ENCODE measurements around the gene SLC6A6. TPM values are rescaled to one million over a fixed set of nuclear protein-coding genes. Genes with fewer than 3 reads are reported as not detected.

SLC6A6 gene
- total RNA-seq, 1 donor from 2014 or later, result 354 TPM

DNA sequence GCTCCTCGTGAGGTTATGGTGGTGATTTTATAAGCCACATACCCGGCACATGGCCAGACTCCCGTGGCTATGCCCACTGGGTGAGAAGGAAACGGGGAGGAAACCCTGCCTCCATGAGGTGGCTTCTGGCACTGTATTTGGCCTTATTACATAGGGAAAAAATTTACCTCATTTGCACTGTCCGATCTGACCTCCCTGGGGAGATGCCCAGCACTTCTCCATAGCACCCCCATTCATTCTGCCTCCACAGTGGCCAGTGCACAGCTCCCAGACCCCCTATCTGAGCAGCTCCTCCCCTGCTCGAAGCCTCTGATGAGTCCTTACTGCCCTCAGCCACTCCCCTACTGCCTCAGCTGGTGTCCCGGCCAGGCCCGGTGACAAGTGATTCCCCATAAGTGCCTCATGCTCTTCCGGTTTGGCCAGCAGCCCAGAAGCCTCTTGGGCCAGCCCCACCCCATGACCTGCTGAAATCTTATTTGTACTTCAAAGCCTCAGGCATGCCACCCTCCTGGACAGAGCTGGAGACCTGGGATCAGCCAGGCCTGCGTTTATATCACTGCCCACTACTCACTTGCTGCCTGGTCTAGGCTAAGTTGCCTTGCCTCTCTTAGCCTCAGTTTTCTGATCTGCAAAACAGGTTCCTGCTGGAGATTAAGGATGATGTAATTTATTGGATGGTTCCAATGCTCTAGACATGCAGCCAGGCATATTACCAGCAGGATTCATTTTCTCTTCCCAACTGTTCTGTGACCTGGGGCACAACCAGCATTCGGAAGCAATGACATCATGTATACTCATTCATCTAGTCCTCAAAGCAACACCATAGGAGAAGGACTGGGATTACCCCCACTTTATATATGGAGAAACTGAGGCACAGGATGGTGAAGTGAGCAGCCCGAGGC lies 30.6 kb upstream of the SLC6A6 start:
- DNase-seq (ENCODE audit: low read depth), result peak; percentile 75

- no peak for DNase-seq (ENCODE audit: low read depth)
These were observed 29.8 kb upstream of the SLC6A6 start for GRCh38 chr3:14372587-14372986.

DNA sequence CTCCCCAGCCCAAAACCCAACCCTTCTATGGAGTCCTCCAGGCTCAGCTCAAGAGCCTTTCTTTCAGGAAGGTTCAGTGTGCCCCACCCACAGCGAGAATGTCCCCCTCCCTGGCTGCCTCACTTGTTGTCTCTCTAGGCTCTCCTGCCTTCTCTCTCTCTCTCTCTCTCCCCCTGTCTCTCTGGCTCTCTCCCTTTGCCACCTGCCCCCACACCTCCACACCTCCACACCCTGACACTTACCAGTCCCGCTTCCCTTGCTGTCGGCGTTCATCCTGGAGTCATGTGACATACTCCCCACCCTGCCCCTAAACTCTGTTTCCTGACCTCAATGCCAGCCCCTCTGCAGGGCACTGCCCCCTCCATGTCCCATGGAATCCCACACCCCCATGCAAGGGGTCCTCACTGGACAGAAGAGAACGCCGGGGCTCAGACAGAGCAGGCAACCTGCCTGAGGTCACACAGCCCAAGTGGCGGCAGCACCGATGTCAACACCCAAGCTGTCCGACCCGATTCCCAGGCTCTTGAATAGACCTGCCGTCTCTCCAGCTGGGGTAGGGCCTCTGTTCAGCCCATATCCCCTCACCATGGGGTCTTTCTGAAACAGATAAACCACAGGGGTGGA lies 28.5 kb upstream of the SLC6A6 start:
- DNase-seq (ENCODE audit: low read depth), result no peak

GRCh38 chr3:14374444-14374883 lies 27.9 kb upstream of the SLC6A6 start:
- no peak for DNase-seq (ENCODE audit: low read depth)

DNA sequence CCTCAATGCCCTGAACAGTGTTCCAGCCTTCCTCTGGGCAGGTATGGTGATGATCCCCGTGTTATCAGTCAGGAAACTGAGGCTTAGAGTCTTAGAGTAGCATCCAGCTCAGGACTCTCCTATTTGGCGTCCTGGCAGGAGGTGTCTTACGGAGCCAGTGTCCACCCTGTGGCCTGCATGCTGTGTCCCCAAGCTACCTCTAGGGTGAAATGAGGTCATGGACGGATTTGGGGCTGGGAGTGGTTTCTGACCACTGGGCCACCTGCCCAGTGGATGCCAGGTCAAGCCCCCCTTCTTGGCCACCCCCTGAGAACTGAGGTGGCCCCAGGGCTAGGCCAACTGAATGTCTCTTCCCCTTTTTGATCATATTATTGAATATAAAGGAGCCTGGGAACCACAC lies 27.2 kb upstream of the SLC6A6 start:
- DNase-seq (ENCODE audit: low read depth), result no peak

- DNase-seq (ENCODE audit: low read depth), result no peak
These were observed 25.9 kb upstream of the SLC6A6 start for GRCh38 chr3:14376348-14377043.

- no peak for DNase-seq (ENCODE audit: low read depth)
These were observed 25.2 kb upstream of the SLC6A6 start for GRCh38 chr3:14377044-14377837.

GRCh38 chr3:14377838-14378169 lies 24.6 kb upstream of the SLC6A6 start:
- DNase-seq (ENCODE audit: low read depth), result no peak

- DNase-seq (ENCODE audit: low read depth), result no peak
These were observed 24.0 kb upstream of the SLC6A6 start for GRCh38 chr3:14378415-14378814.

- no peak for DNase-seq (ENCODE audit: low read depth)
These were observed 22.6 kb upstream of the SLC6A6 start for GRCh38 chr3:14379843-14380242.

GRCh38 chr3:14386254-14386653 lies 16.2 kb upstream of the SLC6A6 start:
- no peak for DNase-seq (ENCODE audit: low read depth)

- DNase-seq (ENCODE audit: low read depth), result no peak
These were observed 14.2 kb upstream of the SLC6A6 start for GRCh38 chr3:14388201-14388600.

DNA sequence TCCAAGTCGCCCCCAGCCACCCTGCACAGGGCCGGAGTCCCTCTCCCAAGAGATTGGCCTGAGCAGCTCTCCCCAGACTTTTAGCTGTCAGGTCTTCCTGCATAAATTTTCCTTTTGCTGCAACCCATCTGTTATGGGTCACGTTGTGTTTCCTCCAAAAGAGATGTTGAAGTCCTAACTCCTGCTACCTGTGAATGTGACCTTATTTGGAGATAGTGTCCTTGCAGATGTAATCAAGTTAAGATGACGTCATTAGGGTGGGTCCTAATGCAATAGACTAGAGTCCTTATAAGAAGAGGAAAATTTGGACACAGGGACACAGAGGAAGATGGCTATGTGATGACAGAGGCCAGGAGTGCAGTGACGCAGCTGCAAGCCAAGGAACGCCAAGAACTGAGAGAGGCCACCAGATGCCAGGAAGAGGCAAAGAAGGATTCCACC lies 13.2 kb upstream of the SLC6A6 start:
- DNase-seq (ENCODE audit: low read depth), result no peak

GRCh38 chr3:14389716-14390115 lies 12.7 kb upstream of the SLC6A6 start:
- no peak for DNase-seq (ENCODE audit: low read depth)

DNA sequence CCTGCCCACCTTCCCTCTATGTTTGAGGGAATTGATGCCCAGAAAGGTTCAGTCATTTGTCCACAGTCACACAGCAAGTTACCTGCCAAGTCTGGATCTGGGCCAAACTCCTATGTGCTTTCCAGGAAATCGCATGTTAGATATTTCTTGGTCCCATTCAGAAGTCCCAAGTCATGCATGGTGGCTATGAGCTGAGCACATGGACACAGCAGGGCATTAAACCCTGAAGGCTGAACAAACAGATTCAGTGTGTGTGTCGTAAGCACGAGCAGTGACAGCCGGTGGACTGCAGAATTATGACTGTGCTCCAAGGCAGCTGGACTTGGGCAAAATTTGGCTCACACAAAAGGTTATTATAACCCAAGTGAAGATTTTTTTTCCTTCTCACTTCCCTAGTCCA lies 11.4 kb upstream of the SLC6A6 start:
- peak; percentile 74 for DNase-seq (ENCODE audit: low read depth)

DNA sequence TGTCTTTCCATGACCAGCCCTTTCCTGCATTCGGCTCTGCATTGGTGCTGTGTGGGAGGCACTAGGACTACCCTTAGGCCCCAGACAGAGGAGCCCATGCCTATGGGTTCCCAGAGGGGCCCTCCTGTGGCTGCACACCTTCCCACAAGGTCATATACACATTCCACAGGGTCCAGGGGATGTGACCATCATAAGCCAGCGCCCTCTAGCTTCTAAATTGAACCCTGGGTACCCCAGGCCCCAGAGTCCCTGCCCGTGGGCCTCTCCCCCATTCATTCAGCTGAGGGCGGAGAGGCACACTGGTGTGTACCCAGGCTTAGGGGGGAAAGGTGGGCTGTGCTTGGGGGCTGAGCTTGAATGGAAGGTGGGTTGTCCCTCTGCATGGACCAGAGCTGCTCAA lies 10.2 kb upstream of the SLC6A6 start:
- DNase-seq (ENCODE audit: low read depth), result no peak

DNA sequence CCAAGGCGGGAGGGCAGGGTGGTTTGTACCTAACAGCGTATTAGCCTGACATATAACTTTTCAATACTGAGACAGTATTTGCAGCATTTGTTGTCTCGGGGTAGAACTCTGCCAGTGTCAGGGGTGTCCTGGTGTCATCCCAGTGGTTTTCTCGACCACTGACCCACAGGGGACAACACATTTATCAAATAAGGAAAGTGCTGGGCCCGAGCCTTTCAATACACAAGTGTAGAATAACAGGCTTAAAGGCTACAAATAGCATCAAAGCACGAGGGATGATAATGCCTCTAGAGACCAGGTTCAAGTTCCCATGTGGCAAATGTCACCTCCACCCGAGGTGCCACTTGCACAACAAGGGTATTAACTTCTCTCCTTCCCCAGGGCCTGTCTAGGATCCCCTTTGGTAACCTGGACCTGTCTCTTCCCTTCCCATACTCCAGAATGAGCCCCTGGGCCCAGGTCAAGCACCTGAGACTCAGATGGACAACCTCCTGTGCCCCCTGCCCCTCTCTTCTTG lies 9.5 kb upstream of the SLC6A6 start:
- no peak for DNase-seq (ENCODE audit: low read depth)

DNA sequence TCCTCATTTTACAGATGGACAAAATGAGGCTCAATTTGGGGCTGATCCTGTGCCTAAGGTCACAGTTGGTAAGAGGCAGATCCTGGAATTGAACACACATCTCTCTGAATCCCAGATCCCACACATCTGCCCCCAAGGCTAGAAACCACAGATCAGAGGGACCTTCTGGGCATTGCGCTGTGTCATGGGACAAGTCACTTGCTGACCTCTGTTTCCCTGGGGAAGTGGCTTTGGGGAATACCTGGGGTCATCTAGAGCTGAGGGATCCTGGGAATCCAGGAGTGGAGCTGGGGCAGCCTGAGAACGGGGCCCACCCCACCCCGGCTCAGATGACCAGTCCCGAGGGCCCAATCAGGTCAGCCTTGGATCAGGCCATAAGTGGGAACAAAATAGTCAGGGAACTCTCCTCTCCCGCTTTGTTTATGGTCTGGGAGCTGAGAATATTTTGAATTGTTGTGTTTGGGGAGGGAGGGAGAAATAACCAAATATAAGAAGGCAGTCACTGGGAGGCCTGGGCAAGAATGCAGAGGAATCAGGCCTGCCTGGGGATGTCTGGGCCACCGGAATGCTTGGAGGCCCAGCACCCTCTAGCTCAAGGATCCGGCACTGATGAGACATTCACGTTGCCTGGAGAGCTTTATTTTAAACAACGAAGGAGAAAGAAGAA lies 8.8 kb upstream of the SLC6A6 start:
- no peak for DNase-seq (ENCODE audit: low read depth)

DNA sequence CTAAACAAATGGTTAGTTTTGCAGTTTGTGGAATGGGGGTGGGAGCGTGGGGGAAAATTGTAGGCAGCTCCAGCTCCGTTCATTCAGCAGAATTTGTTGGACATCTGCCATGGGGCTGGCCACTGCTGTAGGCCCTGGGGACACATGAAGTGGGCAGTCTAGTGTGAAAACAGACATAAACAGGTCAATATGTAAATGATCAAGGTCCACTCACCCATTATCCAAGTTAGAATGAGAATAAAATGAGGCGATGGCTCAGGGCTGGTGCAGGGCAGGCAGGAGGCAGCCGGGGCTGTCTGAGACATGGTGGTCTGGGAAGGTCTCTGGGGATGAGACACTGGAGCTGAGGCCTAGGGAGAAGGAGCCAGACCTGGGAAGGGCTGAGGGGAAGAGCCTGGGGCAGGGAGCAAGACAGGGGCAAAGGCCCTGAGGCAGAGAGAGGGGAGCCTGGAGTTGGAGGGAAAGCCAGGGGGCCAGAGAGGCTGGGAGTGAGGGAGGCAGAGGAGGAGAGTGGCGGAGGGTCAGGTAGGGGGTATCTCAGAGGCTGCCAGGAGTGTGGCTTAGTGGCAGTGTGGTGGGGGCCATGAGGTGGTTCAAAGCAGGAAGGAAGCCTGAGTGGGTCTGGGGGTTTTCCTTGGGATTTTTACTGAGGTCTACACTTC lies 6.2 kb upstream of the SLC6A6 start:
- peak; percentile 70 for DNase-seq (ENCODE audit: low read depth)

GRCh38 chr3:14397046-14397445 lies 5.4 kb upstream of the SLC6A6 start:
- DNase-seq (ENCODE audit: low read depth), result no peak

DNA sequence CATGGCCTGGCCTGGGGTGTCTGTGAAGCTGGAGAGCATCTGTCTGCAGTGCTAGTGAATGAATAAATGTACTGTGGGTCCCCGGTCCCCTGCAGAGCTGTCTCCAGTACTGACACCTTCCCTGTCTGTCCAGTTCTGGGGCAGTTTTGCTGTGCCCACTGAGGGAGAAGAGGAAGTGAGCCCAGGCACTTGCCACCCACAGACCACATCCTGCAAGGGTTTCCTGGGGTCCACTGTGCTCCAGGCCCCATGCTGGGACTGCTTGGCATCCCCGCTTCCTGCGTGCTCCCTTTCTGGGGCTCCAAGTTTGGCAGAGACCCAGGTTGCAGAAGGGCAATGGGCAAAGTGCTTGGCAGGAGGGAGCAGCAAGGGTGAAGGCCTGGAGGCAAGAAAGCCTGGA lies 4.9 kb upstream of the SLC6A6 start:
- no peak for DNase-seq (ENCODE audit: low read depth)

All from renal cortical epithelial cell (primary cell).